GM18520 (cell line): Measurements from ENCODE around the gene CASD1.

Experiments
- ATAC-seq: cut with Tn5 transposase; IDR thresholded peaks from one replicate; pipeline ENCODE4 v1.9.1; 2021; ENCODE audit not compliant: unreplicated experiment

The CASD1 gene

GRCh38 chr7:94509264-94509886 lies at the start of gene CASD1:
Gene CASD1, plus strand, starts transcription at chr7:94509809. Its CDS starts 276 bp downstream, at chr7:94510085.
- ATAC-seq = peak; percentile 46

- no peak for ATAC-seq
Measured at GRCh38 chr7:94466516-94466915, 43.1 kb upstream of the CASD1 start.

GRCh38 chr7:94471604-94472003 lies 38.0 kb upstream of the CASD1 start:
- no peak for ATAC-seq

- ATAC-seq = peak; percentile 63
Measured at GRCh38 chr7:94472608-94473007, 37.0 kb upstream of the CASD1 start.

DNA sequence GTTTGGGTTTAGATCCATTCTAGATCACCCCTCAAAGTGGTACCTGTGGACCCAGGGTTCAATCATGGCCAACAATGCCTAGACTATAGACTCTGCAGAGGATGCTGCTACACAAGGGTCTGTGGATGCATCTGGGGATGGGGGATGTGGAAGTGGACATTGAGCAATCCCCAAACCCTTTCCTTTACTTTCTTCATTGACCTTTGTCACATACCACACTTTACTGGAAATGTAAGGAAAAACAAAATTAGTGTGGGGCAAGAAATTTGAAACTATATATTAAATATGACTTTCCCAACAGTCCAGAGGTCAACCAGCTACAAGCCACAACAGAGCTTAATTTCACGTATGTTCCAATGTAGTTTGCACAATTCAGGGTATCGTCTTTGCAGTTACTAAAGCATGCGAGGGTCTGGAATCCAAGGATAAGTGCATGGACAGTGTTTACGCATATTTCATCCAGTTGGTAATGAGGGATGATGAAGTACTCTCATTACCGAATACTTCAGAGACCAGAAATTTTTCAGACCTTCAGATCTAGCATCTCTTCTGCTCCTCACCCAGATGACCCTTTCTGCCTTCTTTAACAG lies 33.3 kb upstream of the CASD1 start:
- ATAC-seq = no peak

DNA sequence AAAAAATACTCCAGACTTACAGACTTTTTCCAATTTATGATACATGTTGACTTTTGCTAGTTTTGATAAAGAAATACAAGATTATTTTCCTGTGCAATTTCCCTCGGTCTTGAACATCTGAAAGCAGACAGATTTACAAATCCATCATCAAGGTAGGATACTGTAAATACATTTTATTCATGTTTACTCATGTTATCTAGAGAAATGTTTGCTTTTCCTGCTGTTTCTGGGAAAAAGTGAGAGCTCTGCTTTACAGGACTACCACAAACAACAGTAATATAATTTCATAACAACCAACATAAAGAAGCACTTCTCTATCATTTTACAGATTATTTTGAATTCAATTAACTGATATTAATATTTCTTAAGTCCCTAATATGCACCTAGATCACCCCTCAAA lies 31.7 kb upstream of the CASD1 start:
- ATAC-seq = no peak

DNA sequence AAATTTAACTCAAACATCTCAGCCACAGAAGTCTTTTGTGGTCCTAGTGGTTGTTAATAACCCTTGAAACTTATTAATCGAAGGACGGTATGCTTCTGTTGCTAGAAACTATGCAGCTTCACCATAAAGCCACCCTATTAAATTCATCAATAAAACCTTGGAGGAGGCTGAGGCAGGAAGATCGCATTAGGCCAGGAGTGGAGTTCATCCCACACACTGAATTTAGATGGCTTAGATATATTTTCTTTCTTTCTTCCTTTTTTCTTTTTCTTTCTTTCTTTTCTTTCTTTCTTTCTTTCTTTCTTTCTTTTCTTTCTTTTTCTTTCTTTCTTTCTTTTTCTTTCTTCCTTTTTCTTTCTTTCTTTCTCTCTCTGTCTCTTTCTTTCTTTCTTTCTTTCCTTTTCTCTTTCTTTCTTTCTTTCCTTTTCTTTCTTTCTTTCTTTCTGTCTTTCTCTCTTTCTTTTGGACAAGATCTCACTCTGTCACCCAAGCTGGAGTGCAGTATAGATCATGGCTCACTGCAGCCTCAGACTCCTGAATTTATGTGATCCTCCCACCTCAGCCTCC lies 30.9 kb upstream of the CASD1 start:
- ATAC-seq = no peak

GRCh38 chr7:94481279-94481678 lies 28.3 kb upstream of the CASD1 start:
- no peak for ATAC-seq

- ATAC-seq = no peak
Measured at GRCh38 chr7:94482796-94483195, 26.8 kb upstream of the CASD1 start.

DNA sequence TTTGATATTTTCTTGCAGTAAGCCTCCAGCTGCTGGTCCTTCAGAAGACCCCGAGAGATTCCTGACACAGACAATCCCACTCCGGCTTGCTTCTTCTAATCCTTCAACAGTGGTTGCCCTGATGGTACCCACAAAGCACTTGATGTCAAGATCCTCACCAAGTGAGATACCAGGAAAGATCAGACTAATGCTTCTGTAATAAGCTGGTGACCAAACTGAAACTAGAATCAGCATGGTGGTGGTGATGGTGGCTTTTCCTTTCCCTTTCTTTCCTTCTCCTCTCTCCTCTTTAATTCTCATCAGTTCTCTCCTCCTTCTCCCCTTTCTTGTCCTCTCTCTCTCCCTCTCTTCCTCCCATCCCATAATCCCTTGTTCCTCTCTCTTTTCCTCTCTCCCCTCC lies 25.8 kb upstream of the CASD1 start:
- no peak for ATAC-seq

- ATAC-seq = no peak
Measured at GRCh38 chr7:94486216-94486615, 23.4 kb upstream of the CASD1 start.

DNA sequence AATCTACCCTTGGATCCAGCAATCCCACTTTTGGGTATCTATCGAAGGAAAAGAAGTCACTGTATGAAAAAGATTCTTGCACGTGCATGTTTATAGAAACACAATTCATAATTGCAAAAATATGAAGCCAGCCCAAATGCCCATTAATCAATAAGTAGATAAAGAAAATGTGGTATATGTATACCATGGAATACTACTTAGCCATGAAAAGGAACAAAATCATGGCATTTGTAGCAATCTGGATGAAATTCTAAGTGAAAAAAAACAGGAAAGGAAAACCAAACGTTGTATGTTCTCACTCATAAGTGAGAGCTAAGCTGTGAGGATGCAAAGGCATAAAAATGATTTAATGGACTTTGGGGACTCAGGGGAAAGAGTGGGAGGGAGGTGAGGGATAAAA lies 18.2 kb upstream of the CASD1 start:
- no peak for ATAC-seq

DNA sequence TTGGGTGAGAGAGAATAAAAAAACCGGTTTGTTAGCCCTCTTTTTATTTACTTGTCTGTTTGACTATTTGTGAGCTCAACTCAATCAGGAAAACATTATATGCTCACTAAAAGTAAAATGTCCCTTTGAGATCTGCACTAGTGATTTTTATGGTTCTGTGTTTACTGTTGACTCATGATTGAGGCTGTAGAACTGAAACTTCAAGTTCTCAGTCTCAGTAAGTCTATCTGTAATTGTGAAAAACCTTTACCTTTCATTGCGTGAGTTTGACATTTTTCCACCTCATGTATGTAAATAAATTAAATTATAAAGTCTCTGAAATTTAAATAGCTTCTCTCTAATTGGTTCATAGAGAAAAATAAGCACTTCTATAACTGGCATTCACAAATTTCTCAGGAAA lies 17.0 kb upstream of the CASD1 start:
- ATAC-seq = peak; percentile 99

DNA sequence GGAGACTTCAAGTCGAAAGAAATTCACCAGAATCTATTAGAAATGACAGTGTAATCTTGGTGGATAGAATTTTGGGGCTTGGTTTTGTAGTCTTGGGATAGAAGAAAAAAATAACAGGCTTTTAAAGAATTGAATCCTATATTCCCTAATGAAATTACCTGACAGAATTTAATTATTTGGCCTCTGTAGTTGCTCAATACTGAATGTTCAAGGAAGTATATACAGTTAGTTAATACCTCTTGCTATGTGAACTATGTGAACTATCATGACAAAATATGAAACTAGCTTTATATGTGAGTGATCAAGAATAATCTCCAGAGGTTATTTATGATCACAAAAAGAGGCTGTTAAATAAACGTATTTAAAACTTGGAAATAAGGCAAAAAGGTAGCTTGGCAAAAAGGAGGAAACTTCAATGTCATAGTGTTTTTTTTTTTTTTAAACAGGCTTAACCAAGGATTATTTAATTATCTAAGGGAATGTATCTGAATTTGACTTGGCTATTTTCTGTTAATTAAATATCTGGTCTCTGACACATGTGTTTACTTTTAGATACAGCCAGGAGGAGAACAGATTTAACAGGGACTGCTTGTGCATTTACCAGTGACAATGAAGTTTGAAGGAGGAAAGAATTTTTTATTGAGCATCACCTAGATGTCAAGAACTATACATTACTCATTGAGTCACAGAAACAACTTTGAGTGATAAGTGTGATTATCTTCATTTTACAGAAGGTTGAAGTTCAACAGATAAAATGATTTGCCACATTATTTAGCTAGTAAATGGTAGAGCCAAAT lies 11.5 kb upstream of the CASD1 start:
- ATAC-seq = no peak

GRCh38 chr7:94498918-94499317 lies 10.7 kb upstream of the CASD1 start:
- ATAC-seq = no peak

GRCh38 chr7:94507462-94507861 lies 2.1 kb upstream of the CASD1 start:
- no peak for ATAC-seq

- ATAC-seq = no peak
Measured at GRCh38 chr7:94507962-94508361, 1.6 kb upstream of the CASD1 start.

- peak; percentile 68 for ATAC-seq
Measured at GRCh38 chr7:94509887-94510581, 425 bp downstream of the CASD1 start.

GRCh38 chr7:94510582-94511496 lies 1.2 kb downstream of the CASD1 start:
- peak; percentile 4 for ATAC-seq

- ATAC-seq = no peak
Measured at GRCh38 chr7:94511718-94512117, 2.1 kb downstream of the CASD1 start.
